ENCODE data around the gene HDAC4.

- TF ChIP-seq CTCF (IDR thresholded peaks at IDR 0.05) = no peak
- no peak for TF ChIP-seq POLR2A (IDR thresholded peaks at IDR 0.05)
- TF ChIP-seq EP300 (IDR thresholded peaks at IDR 0.05) = no peak
- no peak for TF ChIP-seq POLR2AphosphoS5 (IDR thresholded peaks at IDR 0.05)
Observed at GRCh38 chr2:239390546-239391285, 10.1 kb downstream of the HDAC4 start.
